ENCODE data around the gene MRPS34. TPM values are rescaled to one million over a fixed set of nuclear protein-coding genes. Genes with fewer than 3 reads are reported as not detected.

MRPS34 gene
- total RNA-seq, 3 donors from 2014 or later = 89.1 to 107 (median 91.0) TPM

GRCh38 chr16:1792836-1793577, 20.1 kb upstream of the MRPS34 start:
- no peak overlapping the region for H3K4me3 ChIP-seq
- DNase-seq (peak in 1 of 3 donors; percentile 53), ATAC-seq (no peak)

DNA sequence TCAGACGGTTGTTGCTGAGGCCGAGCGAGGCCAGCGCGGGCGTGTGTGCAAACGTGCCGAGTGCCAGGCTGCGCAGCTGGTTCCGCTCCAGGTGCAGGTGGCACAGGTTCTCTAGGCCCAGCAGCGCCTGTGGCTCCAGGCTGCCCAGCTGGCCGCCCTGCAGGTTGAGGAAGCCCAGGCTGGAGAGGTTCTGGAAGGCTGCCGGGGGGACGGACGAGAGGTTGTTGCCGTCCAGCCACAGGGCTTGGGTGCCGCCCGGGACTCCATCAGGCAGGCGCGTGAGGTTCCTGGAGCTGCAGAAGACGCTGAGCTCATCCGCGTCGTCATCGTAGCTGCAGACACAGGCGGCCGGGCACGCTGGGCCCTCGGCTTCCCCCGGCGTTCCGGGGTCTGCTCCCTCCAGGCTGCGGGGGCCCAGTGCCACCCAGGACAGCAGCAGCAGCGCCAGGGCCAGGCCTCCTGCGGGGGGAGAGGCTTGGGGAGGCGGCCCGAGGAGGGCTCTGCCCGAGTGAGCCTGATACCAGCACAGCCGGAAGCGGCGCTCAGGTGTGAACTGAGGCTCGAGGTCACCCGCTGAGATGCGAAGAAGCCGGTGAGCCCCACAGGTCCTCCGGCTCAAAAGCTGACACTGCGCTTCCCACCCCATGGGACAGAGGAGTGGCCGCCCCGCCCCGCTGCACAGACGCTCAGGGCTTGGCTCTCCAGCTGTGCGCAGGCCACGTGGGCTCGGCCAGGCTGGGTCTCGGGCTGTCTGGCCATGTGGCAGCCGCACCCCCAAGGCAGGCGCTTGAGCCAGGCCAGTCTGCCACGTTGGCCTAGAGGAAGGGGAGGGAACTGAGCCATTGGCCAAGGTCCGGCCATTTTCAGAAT, 19.2 kb upstream of the MRPS34 start:
- TF ChIP-seq, protein P1, sequence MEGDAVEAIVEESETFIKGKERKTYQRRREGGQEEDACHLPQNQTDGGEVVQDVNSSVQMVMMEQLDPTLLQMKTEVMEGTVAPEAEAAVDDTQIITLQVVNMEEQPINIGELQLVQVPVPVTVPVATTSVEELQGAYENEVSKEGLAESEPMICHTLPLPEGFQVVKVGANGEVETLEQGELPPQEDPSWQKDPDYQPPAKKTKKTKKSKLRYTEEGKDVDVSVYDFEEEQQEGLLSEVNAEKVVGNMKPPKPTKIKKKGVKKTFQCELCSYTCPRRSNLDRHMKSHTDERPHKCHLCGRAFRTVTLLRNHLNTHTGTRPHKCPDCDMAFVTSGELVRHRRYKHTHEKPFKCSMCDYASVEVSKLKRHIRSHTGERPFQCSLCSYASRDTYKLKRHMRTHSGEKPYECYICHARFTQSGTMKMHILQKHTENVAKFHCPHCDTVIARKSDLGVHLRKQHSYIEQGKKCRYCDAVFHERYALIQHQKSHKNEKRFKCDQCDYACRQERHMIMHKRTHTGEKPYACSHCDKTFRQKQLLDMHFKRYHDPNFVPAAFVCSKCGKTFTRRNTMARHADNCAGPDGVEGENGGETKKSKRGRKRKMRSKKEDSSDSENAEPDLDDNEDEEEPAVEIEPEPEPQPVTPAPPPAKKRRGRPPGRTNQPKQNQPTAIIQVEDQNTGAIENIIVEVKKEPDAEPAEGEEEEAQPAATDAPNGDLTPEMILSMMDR (IDR thresholded peaks at IDR 0.05) = no peak
- peak; percentile 57 for ATAC-seq
- peak in 2 of 3 donors; percentile 40 to 51 for DNase-seq
- no peaks in the 10 kb centered on the region for H3K36me3 ChIP-seq (ENCODE audit: low read depth)
- intact Hi-C loops (cut with DNase I, micrococcal nuclease) = no loop called here
- no peaks in the 10 kb centered on the region for H3K4me1 ChIP-seq (ENCODE audit: low read depth)
- H3K9me3 ChIP-seq = no peaks in the 10 kb centered on the region
- H3K4me3 ChIP-seq = no peak overlapping the region

More at GRCh38 chr16:1792836-1793577, 20.1 kb upstream of the MRPS34 start:
- peaks cover 4% of the 10 kb centered on the region for H3K9me3 ChIP-seq
- intact Hi-C loops (cut with DNase I, micrococcal nuclease) = no loop called here
- no peaks in the 10 kb centered on the region for H3K4me1 ChIP-seq (ENCODE audit: low read depth)
- TF ChIP-seq, protein P1 (IDR thresholded peaks at IDR 0.05) = no peak
- no peaks in the 10 kb centered on the region for H3K36me3 ChIP-seq (ENCODE audit: low read depth)

DNA sequence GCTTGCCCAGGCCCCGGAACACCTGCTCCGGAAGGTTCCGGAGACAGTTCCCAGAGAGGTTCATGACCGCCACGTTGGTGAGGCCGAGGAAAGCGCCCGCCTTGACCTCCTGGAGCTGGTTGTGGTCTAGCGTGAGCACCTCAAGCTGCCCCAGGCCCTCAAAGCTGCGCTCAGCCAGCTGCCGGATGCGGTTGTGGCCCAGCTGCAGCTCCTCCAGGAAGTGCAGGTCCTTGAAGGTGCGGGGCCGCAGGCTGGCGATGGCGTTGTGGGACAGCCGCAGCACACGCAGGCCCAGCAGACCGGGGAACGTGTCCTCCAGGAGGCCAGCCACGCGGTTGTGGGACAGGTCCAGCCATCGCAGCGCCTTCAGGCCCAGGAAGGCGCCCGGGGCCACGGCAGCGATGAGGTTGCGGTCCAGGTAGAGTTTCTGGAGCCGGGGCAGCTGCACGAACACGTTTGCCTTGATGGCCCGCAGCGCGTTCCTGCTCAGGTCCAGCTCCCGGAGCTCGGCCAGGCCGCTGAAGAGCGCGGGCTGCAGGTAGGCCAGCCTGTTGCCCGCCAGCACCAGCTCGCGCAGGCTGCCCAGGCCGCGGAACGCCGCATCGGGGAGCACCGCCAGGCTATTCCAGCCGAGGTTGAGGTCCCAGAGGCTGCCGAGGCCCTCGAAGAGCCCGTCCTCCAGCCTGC, 18.5 kb upstream of the MRPS34 start:
- DNase-seq = peak in 1 of 3 donors; percentile 25
- H3K36me3 ChIP-seq (ENCODE audit: low read depth) = no peaks in the 10 kb centered on the region

GRCh38 chr16:1790611-1791255, 17.8 kb upstream of the MRPS34 start:
- no peaks in the 10 kb centered on the region for H3K36me3 ChIP-seq (ENCODE audit: low read depth)
- H3K4me3 ChIP-seq = no peak overlapping the region
- no peaks in the 10 kb centered on the region for H3K9me3 ChIP-seq
- no peaks in the 10 kb centered on the region for H3K4me1 ChIP-seq (ENCODE audit: low read depth)
- DNase-seq = peak in 2 of 3 donors; percentile 20 to 49
- TF ChIP-seq, protein P1 (IDR thresholded peaks at IDR 0.05) = no peak
- intact Hi-C loops (cut with DNase I, micrococcal nuclease) = no loop called here
- no peak for ATAC-seq

More for the DNA sequence above, 18.5 kb upstream of the MRPS34 start:
- no peaks in the 10 kb centered on the region for H3K4me1 ChIP-seq (ENCODE audit: low read depth)
- TF ChIP-seq, protein P1 (IDR thresholded peaks at IDR 0.05) = no peak
- no peak overlapping the region for H3K4me3 ChIP-seq
- intact Hi-C loops (cut with DNase I, micrococcal nuclease) = no loop called here
- no peak for ATAC-seq
- H3K9me3 ChIP-seq = no peaks in the 10 kb centered on the region

GRCh38 chr16:1790261-1790610, 17.3 kb upstream of the MRPS34 start:
- intact Hi-C loops (cut with DNase I, micrococcal nuclease) = no loop called here
- TF ChIP-seq, protein P1 (IDR thresholded peaks at IDR 0.05) = no peak
- Histone ChIP-seq H3K4me1 (ENCODE audit: low read depth) (no peaks in the 10 kb centered on the region), H3K36me3 (ENCODE audit: low read depth) (no peaks in the 10 kb centered on the region), H3K9me3 (no peaks in the 10 kb centered on the region), H3K4me3 (no peak overlapping the region)
- DNase-seq (no peak), ATAC-seq (no peak)
